ENCODE measurements around the gene MYD88. TPM values are rescaled to one million over a fixed set of nuclear protein-coding genes. Genes with fewer than 3 reads are reported as not detected.

The MYD88 gene
- total RNA-seq, 2 experiments from 2014 or later, result 29.3 to 31.8 TPM

- POLR2A ChIA-PET, result interaction anchor here (1.7 to 2.4 kb wide), 2 partner anchors 28 to 34 kb away, joined by 7 to 8 read pairs; partner anchors contain the start of gene ACAA1
- CTCF ChIA-PET, result interaction anchor here (0.9 to 1.5 kb wide), 5 partner anchors 11 to 51 kb away, joined by 3 to 4 read pairs (median 3); partner anchors contain the start of gene ACAA1
- no peak for ATAC-seq
These were observed 32.3 kb downstream of the MYD88 start for GRCh38 chr3:38170722-38171121.

GRCh38 chr3:38171622-38172021 lies 33.2 kb downstream of the MYD88 start:
- no peak for ATAC-seq
- no peak overlapping the region for H3K27ac Mint-ChIP-seq
- H3K27me3 Mint-ChIP-seq, result no peaks in the 10 kb centered on the region
- peaks cover 78% of the 10 kb centered on the region for H3K4me1 Mint-ChIP-seq (ENCODE audit: low read depth)
- TF ChIP-seq, protein P1, sequence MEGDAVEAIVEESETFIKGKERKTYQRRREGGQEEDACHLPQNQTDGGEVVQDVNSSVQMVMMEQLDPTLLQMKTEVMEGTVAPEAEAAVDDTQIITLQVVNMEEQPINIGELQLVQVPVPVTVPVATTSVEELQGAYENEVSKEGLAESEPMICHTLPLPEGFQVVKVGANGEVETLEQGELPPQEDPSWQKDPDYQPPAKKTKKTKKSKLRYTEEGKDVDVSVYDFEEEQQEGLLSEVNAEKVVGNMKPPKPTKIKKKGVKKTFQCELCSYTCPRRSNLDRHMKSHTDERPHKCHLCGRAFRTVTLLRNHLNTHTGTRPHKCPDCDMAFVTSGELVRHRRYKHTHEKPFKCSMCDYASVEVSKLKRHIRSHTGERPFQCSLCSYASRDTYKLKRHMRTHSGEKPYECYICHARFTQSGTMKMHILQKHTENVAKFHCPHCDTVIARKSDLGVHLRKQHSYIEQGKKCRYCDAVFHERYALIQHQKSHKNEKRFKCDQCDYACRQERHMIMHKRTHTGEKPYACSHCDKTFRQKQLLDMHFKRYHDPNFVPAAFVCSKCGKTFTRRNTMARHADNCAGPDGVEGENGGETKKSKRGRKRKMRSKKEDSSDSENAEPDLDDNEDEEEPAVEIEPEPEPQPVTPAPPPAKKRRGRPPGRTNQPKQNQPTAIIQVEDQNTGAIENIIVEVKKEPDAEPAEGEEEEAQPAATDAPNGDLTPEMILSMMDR (IDR thresholded peaks at IDR 0.05), result no peak
- H3K4me3 Mint-ChIP-seq, result no peak overlapping the region
- intact Hi-C loops (cut with micrococcal nuclease), result no loop called here
- ChIA-PET POLR2A (interaction anchor here (0.6 to 2.4 kb wide), 3 partner anchors 29 to 325 kb away, joined by 4 to 8 read pairs (median 7); partner anchors contain the start of gene ACAA1), CTCF (interaction anchor here (0.7 to 1.5 kb wide), 6 partner anchors 10 to 204 kb away, joined by 3 to 4 read pairs (median 4); partner anchors contain the start of gene ACAA1)
- no peaks in the 10 kb centered on the region for H3K9me3 Mint-ChIP-seq
- H3K36me3 Mint-ChIP-seq (ENCODE audit: low read depth), result peaks cover 21% of the 10 kb centered on the region
- no peak for DNase-seq

More at GRCh38 chr3:38170722-38171121, 32.3 kb downstream of the MYD88 start:
- H3K27ac Mint-ChIP-seq, result no peak overlapping the region
- DNase-seq, result no peak
- intact Hi-C loops (cut with micrococcal nuclease), result no loop called here
- H3K27me3 Mint-ChIP-seq, result no peaks in the 10 kb centered on the region
- H3K36me3 Mint-ChIP-seq (ENCODE audit: low read depth), result peaks cover 27% of the 10 kb centered on the region
- no peak overlapping the region for H3K4me3 Mint-ChIP-seq
- no peaks in the 10 kb centered on the region for H3K9me3 Mint-ChIP-seq
- TF ChIP-seq, protein P1 (IDR thresholded peaks at IDR 0.05), result no peak
- peaks cover 77% of the 10 kb centered on the region for H3K4me1 Mint-ChIP-seq (ENCODE audit: low read depth)

DNA sequence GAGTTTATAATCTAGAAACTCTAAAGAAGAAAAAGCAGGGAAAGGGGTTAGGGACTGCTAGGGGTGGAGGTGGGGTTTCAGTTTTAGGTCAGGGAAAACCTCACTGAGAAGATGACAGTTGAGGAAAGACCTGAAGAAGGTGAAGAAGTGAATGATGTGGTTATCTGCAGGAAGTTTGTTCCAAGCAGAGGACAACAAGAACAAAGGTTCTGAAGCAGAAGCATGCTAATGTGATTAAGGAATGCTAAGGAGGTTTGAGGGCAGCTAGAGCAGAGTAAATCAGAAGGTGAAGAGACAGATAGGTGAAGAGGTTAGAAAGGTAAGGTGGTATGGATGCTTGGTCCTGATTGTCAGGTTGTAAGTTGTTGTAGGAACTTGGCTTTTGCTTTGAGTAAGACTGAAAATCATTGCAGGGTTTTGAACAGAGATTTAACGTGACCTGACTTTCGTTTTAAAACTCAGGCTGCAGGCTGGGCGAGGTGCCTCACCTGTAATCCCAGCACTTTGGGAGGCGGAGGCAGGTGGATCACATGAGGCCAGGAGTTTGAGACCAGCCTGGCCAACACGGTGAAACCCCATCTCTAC lies 35.5 kb downstream of the MYD88 start:
- Mint-ChIP-seq H3K9me3 (no peaks in the 10 kb centered on the region), H3K36me3 (ENCODE audit: low read depth) (peaks cover 8% of the 10 kb centered on the region), H3K4me3 (no peak overlapping the region), H3K27ac (peak overlapping the region; percentile 13), H3K27me3 (no peaks in the 10 kb centered on the region), H3K4me1 (ENCODE audit: low read depth) (peaks cover 62% of the 10 kb centered on the region)
- DNase-seq (no peak), ATAC-seq (no peak)
- POLR2A ChIA-PET, result no interaction called here
- TF ChIP-seq, protein P1 (IDR thresholded peaks at IDR 0.05), result no peak
- intact Hi-C loops (cut with micrococcal nuclease), result no loop called here
- CTCF ChIA-PET, result no interaction called here

DNA sequence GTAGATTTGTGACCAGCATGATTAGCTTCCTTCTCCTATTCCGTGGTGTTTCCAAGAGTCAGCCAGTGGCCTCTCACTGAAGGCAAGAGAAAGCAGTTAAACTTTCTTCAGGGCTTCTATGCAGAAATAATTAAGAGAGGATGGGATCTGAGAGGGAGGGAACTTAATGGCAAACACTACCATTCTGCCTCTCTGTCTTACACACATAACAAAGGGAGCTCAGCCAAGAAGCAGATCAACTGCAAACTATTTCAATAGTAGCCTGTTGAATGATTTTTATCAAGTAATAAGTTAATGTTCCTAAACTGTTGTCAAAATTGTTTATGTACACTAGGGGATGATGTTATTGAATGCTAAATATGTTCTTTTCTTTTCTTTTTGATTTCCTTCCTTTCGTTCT lies 38.7 kb downstream of the MYD88 start:
- Mint-ChIP-seq H3K27me3 (no peaks in the 10 kb centered on the region), H3K4me1 (ENCODE audit: low read depth) (peaks cover 42% of the 10 kb centered on the region), H3K4me3 (no peak overlapping the region), H3K27ac (no peak overlapping the region), H3K9me3 (no peaks in the 10 kb centered on the region), H3K36me3 (ENCODE audit: low read depth) (peaks cover 13% of the 10 kb centered on the region)
- CTCF ChIA-PET, result interaction anchor here (1.3 kb wide), 1 partner anchor 38 kb away, joined by 3 read pairs; no protein-coding TSS in a partner anchor
- ATAC-seq (no peak), DNase-seq (no peak)
- TF ChIP-seq, protein P1 (IDR thresholded peaks at IDR 0.05), result no peak
- POLR2A ChIA-PET, result no interaction called here
- intact Hi-C loops (cut with micrococcal nuclease), result no loop called here

DNA sequence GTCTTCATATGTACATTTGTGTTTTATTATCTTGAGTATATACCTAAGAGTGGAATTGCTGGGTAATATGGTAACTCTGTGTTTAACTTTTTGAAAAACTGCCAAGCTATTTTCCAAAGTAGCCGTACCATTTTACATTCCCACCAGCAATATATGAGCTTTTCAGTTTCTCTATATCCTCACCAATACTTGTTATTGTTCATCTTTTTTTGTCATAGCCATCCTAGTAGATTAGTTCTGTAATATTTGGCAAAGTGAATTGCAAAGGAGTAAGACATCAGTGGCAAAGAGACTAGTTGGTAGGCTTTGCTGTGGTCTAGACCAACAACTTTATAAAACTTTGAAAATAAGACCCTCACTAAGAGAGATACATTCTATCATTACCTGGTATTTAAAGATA lies 48.3 kb downstream of the MYD88 start:
- DNase-seq (no peak), ATAC-seq (no peak)
- no peak overlapping the region for H3K4me3 Mint-ChIP-seq
- peaks cover 4% of the 10 kb centered on the region for H3K4me1 Mint-ChIP-seq (ENCODE audit: low read depth)
- peaks cover 32% of the 10 kb centered on the region for H3K36me3 Mint-ChIP-seq (ENCODE audit: low read depth)
- H3K9me3 Mint-ChIP-seq, result no peaks in the 10 kb centered on the region
- H3K27ac Mint-ChIP-seq, result no peak overlapping the region
- POLR2A ChIA-PET, result no interaction called here
- TF ChIP-seq, protein P1 (IDR thresholded peaks at IDR 0.05), result no peak
- intact Hi-C loops (cut with micrococcal nuclease), result no loop called here
- CTCF ChIA-PET, result interaction anchor here (1.6 kb wide), 1 partner anchor 9 kb away, joined by 4 read pairs; no protein-coding TSS in a partner anchor
- no peaks in the 10 kb centered on the region for H3K27me3 Mint-ChIP-seq
